Hepatocyte (in vitro differentiated cells): ENCODE results near the gene IL5. TPM values are rescaled to one million over a fixed set of nuclear protein-coding genes. Genes with fewer than 3 reads are reported as not detected.

Experiments used
- DNase-seq: peaks from one replicate; pipeline ENCODE4 v3.0.0-alpha.2; 2016; ENCODE audit warnings: low spot score
- H2AFZ ChIP-seq: fragments of 200-600 bp; sonication (generic); 2 replicates; pipeline ENCODE4 v1.6.0; 2016; ENCODE audit warnings: antibody characterized with exemption, mild to moderate bottlenecking
- H3K27ac ChIP-seq: fragments of 200-600 bp; sonication (generic); 2 replicates; pipeline ENCODE4 v1.5.1; 2016; ENCODE audit warnings: mild to moderate bottlenecking
- H3K27me3 ChIP-seq: fragments of 200-600 bp; sonication (generic); 2 replicates; pipeline ENCODE4 v1.6.1; 2016
- H3K36me3 ChIP-seq: fragments of 200-600 bp; sonication (generic); replicated peaks from 2 replicates; pipeline ENCODE4 v1.5.1; 2016; ENCODE audit warnings: low read depth; ENCODE audit not compliant: insufficient read depth
- H3K4me1 ChIP-seq: fragments of 200-600 bp; sonication (generic); 2 replicates; pipeline ENCODE4 v1.5.1; 2016; ENCODE audit warnings: mild to moderate bottlenecking, moderate library complexity; ENCODE audit not compliant: insufficient read depth
- H3K4me2 ChIP-seq: fragments of 200-600 bp; sonication (generic); 2 replicates; pipeline ENCODE4 v1.6.0; 2016
- H3K4me3 ChIP-seq: fragments of 200-600 bp; sonication (generic); 2 replicates; pipeline ENCODE4 v1.5.1; 2016; ENCODE audit warnings: mild to moderate bottlenecking
- H3K79me2 ChIP-seq: fragments of 200-600 bp; sonication (generic); 2 replicates; pipeline ENCODE4 v1.6.0; 2017; ENCODE audit warnings: mild to moderate bottlenecking
- H3K9me2 ChIP-seq: fragments of 200-600 bp; sonication (generic); replicated peaks from 2 replicates; pipeline ENCODE4 v1.6.0; 2017; ENCODE audit warnings: mild to moderate bottlenecking; ENCODE audit not compliant: insufficient read depth
- H3K9me3 ChIP-seq: fragments of 200-600 bp; sonication (generic); 2 replicates; pipeline ENCODE4 v1.5.1; 2016; ENCODE audit warnings: low read depth, mild to moderate bottlenecking
- H4K20me1 ChIP-seq: fragments of 200-600 bp; sonication (generic); 2 replicates; pipeline ENCODE4 v1.6.0; 2016; ENCODE audit warnings: mild to moderate bottlenecking; ENCODE audit not compliant: insufficient read depth, poor library complexity, severe bottlenecking
- CTCF ChIP-seq: fragments of 200-600 bp; sonication (generic); IDR thresholded peaks from 2 replicates; pipeline ENCODE4 v1.5.1; 2016; ENCODE audit warnings: antibody characterized with exemption, mild to moderate bottlenecking; ENCODE audit not compliant: poor library complexity
- EZH2 ChIP-seq: fragments of 200-600 bp; sonication (generic); IDR thresholded peaks from 2 replicates; pipeline ENCODE4 v1.6.1; 2016; ENCODE audit warnings: antibody characterized with exemption, mild to moderate bottlenecking, borderline replicate concordance
- EZH2phosphoT487 ChIP-seq: fragments of 200-600 bp; sonication (generic); IDR thresholded peaks from one replicate; pipeline ENCODE4 v1.6.1; 2018; ENCODE audit warnings: antibody characterized with exemption, mild to moderate bottlenecking, low read depth, moderate library complexity; ENCODE audit not compliant: unreplicated experiment, severe bottlenecking
- WGBS: methylation state at CpG from one replicate; pipeline ENCODE4 v1.1.6; 2016; ENCODE audit warnings: low lambda C conversion rate; ENCODE audit errors: missing lambda C conversion rate; 5-methylcytosine and 5-hydroxymethylcytosine counted together
- polyA plus RNA-seq: library from polyadenylated mRNA; unstranded; fragments of >200 nt; fragmentation: Nextera tagmentation; extraction: Ambion mirVana; gene quantifications from 2 replicates; pipeline ENCODE4 v1.2.1, GENCODE V29; 2016
- total RNA-seq: library from RNA; depleted of rRNA; stranded (reverse); fragments of >200 nt; gene quantifications from 2 replicates; pipeline ENCODE4 v1.2.3, GENCODE V29; 2014

Gene IL5
- total and polyA plus RNA-seq, 2 experiments from 2014 or later: not detected

- peaks cover 32% of the 10 kb centered on the region for H3K4me1 ChIP-seq
- H3K4me2 ChIP-seq: no peak overlapping the region
- no peak for TF ChIP-seq EZH2phosphoT487
- TF ChIP-seq CTCF: peak; percentile 79
- 51% methylated on average over 6 of the region's 6 CpGs for WGBS
- no peaks in the 10 kb centered on the region for H3K9me3 ChIP-seq
- DNase-seq: peak; percentile 88
- H2AFZ ChIP-seq: no peak overlapping the region
- H3K79me2 ChIP-seq: no peaks in the 10 kb centered on the region
- no peaks in the 10 kb centered on the region for H3K27me3 ChIP-seq
- no peak overlapping the region for H3K4me3 ChIP-seq
- H4K20me1 ChIP-seq: no peaks in the 10 kb centered on the region
- H3K27ac ChIP-seq: peak overlapping the region; percentile 79
- H3K36me3 ChIP-seq: no peaks in the 10 kb centered on the region
- H3K9me2 ChIP-seq: no peaks in the 10 kb centered on the region
These were observed 42.2 kb downstream of the IL5 start for GRCh38 chr5:132500931-132501628.

DNA sequence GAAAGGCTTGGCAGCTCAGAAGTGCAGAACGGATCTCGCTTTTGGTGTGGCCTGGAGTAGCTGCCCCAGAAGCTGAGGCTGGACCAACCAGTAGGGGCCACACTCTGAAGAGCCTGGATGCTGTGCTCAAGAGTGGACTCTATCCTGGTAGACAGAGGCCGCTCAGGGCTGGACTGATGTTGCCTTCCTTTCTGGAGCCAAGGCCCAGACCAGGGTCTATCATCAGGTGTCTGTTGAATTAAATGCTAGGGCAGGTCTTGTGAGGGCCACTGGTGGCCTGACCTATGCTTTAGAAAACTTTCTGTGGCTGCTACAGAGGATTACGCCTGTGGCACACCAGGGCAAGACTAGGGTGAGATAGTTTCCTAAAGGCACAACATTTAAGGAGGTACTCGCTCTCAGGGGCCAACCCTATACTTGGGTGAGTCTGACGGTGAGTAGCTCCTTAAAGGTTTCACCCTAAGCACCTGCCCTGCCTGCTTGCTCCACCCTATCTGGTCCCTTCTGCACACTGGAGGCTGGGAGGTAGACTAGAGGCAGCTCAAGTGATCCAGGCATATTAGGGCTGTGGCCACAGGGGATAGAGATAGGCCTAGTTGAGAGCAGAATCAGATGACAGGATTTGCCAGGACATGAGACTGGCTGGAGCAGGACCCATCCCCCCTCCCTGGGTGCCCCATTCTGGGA lies 42.9 kb downstream of the IL5 start:
- H3K79me2 ChIP-seq: no peaks in the 10 kb centered on the region
- 90% methylated on average over 6 of the region's 6 CpGs for WGBS
- H4K20me1 ChIP-seq: no peaks in the 10 kb centered on the region
- no peaks in the 10 kb centered on the region for H3K9me2 ChIP-seq
- peaks cover 29% of the 10 kb centered on the region for H3K4me1 ChIP-seq
- H3K27ac ChIP-seq: peak overlapping the region; percentile 79
- peak; percentile 10 for DNase-seq
- H3K36me3 ChIP-seq: no peaks in the 10 kb centered on the region
- no peak for TF ChIP-seq EZH2
- TF ChIP-seq EZH2phosphoT487: no peak
- no peak for TF ChIP-seq CTCF
- no peaks in the 10 kb centered on the region for H3K9me3 ChIP-seq
- no peak overlapping the region for H2AFZ ChIP-seq
- no peak overlapping the region for H3K4me3 ChIP-seq
- no peak overlapping the region for H3K4me2 ChIP-seq
- no peaks in the 10 kb centered on the region for H3K27me3 ChIP-seq

DNA sequence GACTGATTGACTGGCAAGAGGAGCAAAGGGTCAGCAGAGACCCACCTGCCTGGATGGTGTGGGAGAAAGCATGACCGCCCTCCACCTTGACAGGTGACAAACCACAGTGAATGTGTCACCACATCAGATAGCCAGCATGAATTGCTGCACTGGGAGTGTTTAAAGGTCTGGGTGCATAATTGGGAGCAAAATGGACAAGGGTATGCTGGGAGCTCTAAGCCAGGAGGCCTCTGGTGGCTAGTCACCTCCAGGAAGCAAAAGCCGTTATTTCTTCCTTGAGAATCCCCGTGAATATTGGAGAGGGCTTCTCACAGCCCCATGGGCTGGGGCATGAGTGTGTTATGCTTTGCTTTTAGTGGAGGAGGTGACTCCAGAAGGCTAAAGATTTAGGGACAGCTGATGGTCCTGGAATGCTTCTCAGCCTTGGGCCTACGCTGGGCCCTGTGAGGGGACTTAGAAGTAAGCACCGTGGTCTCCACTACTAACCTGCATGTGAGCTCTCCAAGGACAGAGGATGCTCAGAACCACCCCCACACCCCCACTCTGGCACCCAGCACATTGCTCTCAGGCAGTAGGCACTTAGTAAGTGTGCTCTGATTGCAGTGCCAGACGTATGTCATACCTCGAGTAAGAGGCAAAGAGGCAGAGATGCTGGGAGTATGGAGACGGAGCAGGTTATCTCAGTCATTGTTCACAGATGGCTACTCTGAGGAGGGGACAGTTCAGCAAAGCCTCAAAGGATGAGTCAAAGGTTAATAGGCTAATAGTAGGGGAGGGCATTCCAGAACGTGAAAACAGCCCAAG lies 43.7 kb downstream of the IL5 start:
- no peaks in the 10 kb centered on the region for H3K36me3 ChIP-seq
- DNase-seq: peak; percentile 7

More for the DNA sequence above, 43.7 kb downstream of the IL5 start:
- Histone ChIP-seq H2AFZ (no peak overlapping the region), H3K4me3 (no peak overlapping the region), H3K4me2 (no peak overlapping the region), H3K4me1 (peaks cover 31% of the 10 kb centered on the region), H3K27me3 (no peaks in the 10 kb centered on the region), H3K9me2 (no peaks in the 10 kb centered on the region), H4K20me1 (no peaks in the 10 kb centered on the region), H3K27ac (no peak overlapping the region), H3K9me3 (no peaks in the 10 kb centered on the region), H3K79me2 (no peaks in the 10 kb centered on the region)
- TF ChIP-seq EZH2 (no peak), EZH2phosphoT487 (no peak), CTCF (no peak)
- 71% methylated on average over 9 of the region's 9 CpGs for WGBS
